Vagina (tissue), 2 donors: Measurements from ENCODE around the gene CCDC137.

Source experiments
- POLR2A ChIP-seq, 2 donors: fragments of 450-650 bp; IDR thresholded peaks; one replicate each; pipeline ENCODE4 v1.6.1; 2017; ENCODE audit warnings: antibody characterized with exemption in 2 of 2, mild to moderate bottlenecking in 2 of 2, moderate library complexity in 2 of 2
- TF ChIP-seq, protein P1 (sequence below), 3 experiments: fragments of 450-650 bp in 2 of 3; fragments of 200-600 bp in 1 of 3; sonication (generic) in 1 of 3; IDR thresholded peaks; one replicate each; pipeline ENCODE4 v1.5.1; 2017 to 2019; ENCODE audit warnings: antibody characterized with exemption in 3 of 3, mild to moderate bottlenecking in 2 of 3, moderate library complexity in 2 of 3

DNA sequence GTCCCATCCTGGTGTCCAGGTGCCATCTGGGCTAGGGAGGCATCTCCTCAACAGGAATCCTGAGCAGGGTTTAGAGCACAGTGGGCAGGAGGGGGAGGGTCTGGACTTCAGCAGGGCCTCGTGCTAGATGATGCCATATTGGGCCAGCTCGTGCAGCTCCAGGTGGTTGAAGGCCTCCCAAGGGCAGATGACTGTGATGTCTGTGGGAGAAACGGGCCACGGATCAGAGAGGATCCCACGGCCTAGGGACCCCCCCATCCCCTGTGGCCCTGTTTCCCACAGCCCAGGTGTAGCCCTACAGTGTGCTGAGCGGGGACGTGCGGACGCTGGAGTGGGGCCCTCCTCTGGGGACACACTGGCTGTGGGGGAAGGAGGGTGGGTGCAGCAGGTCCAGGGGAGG, 15.6 kb upstream of the CCDC137 start:
- TF ChIP-seq, protein P1, sequence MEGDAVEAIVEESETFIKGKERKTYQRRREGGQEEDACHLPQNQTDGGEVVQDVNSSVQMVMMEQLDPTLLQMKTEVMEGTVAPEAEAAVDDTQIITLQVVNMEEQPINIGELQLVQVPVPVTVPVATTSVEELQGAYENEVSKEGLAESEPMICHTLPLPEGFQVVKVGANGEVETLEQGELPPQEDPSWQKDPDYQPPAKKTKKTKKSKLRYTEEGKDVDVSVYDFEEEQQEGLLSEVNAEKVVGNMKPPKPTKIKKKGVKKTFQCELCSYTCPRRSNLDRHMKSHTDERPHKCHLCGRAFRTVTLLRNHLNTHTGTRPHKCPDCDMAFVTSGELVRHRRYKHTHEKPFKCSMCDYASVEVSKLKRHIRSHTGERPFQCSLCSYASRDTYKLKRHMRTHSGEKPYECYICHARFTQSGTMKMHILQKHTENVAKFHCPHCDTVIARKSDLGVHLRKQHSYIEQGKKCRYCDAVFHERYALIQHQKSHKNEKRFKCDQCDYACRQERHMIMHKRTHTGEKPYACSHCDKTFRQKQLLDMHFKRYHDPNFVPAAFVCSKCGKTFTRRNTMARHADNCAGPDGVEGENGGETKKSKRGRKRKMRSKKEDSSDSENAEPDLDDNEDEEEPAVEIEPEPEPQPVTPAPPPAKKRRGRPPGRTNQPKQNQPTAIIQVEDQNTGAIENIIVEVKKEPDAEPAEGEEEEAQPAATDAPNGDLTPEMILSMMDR (IDR thresholded peaks at IDR 0.05): no peak
- no peak for TF ChIP-seq POLR2A (IDR thresholded peaks at IDR 0.05)
